Gastrocnemius medialis (tissue), 4 donors: ENCODE measurements around the gene PLA2G2D. TPM values are rescaled to one million over a fixed set of nuclear protein-coding genes. Genes with fewer than 3 reads are reported as not detected.

Source experiments
- ATAC-seq, 2 donors: fragments of 150-250 bp; one replicate each; pipeline ENCODE4 v1.9.1; 2016
- DNase-seq, 2 donors: peaks; one replicate each; pipeline ENCODE4 v3.0.0-alpha.2; 2019
- H3K27ac ChIP-seq, 4 donors: fragments of 200-600 bp; sonication (generic); 1 replicate in 1 of 4; 2 replicates in 3 of 4; pipeline ENCODE4 v1.5.1; 2016 to 2018; ENCODE audit warnings: mild to moderate bottlenecking in 2 of 4, moderate library complexity in 1 of 4
- H3K27me3 ChIP-seq, 3 donors: fragments of 200-600 bp; sonication (generic) in 2 of 3; 1 replicate in 1 of 3; 2 replicates in 2 of 3; pipeline versions ENCODE4 v1.5.1 to v1.6.0; 2016 to 2019; ENCODE audit warnings: mild to moderate bottlenecking in 1 of 3, moderate library complexity in 1 of 3
- H3K36me3 ChIP-seq, 2 donors: fragments of 200-600 bp; sonication (generic) in 1 of 2; one replicate each; pipeline ENCODE4 v1.5.1; 2017 to 2018
- H3K4me1 ChIP-seq, 2 donors: fragments of 200-600 bp; sonication (generic) in 1 of 2; one replicate each; pipeline ENCODE4 v1.5.1; 2016 to 2017; ENCODE audit warnings: mild to moderate bottlenecking in 2 of 2
- H3K4me3 ChIP-seq, 4 donors: fragments of 200-600 bp; sonication (generic) in 3 of 4; 1 replicate in 1 of 4; 2 replicates in 3 of 4; pipeline ENCODE4 v1.5.1; 2016 to 2019; ENCODE audit warnings: mild to moderate bottlenecking in 2 of 4
- H3K9me3 ChIP-seq, 3 donors: fragments of 200-600 bp; sonication (generic) in 2 of 3; 1 replicate in 1 of 3; 2 replicates in 2 of 3; pipeline ENCODE4 v1.5.1; 2016 to 2019
- CTCF ChIP-seq, 5 experiments: fragments of 450-650 bp in 3 of 5; fragments of 200-600 bp in 2 of 5; sonication (generic) in 2 of 5; IDR thresholded peaks in 4 of 5; conservative IDR thresholded peaks in 1 of 5; 1 replicate in 4 of 5; 2 replicates in 1 of 5; pipeline ENCODE4 v1.5.1; 2016 to 2019; ENCODE audit warnings: antibody characterized with exemption in 5 of 5, mild to moderate bottlenecking in 3 of 5, moderate library complexity in 3 of 5
- POLR2A ChIP-seq, 2 donors: fragments of 450-650 bp; IDR thresholded peaks; one replicate each; pipeline ENCODE4 v1.6.1; 2017; ENCODE audit warnings: antibody characterized with exemption in 2 of 2, mild to moderate bottlenecking in 2 of 2, moderate library complexity in 2 of 2
- in situ Hi-C, 4 donors: fragments of 200-750 bp; cut with MboI; loops; one replicate each; pipeline versions ENCODE4 v1.15.0 to v1.8.0; 2017; ENCODE audit warnings: low sequenced_read_pairs in 4 of 4
- intact Hi-C: fragments of 100-400 bp; cut with DNase I; formaldehyde crosslinking; loops from one replicate; pipeline ENCODE4 v1.15.1; 2023; ENCODE audit warnings: low total_unique reads
- total RNA-seq, 4 donors: library from RNA; depleted of rRNA; stranded (reverse); fragments of >200 nt; gene quantifications; one replicate each; pipeline versions ENCODE4 v1.1.0 to v1.2.3, GENCODE V29; 2016

Gene PLA2G2D
- total RNA-seq, 4 donors from 2014 or later: not detected

GRCh38 chr1:20093303-20093702 is 26.0 kb downstream of the PLA2G2D start:
- DNase-seq (no peak), ATAC-seq (no peak)
- intact Hi-C loops (no loop called here), in situ Hi-C loops (no loop called here)
- no peaks in the 10 kb centered on the region for H3K4me1 ChIP-seq
- peak overlapping the region; percentile 26 to 59 (median 46) for H3K27ac ChIP-seq
- H3K9me3 ChIP-seq: no peaks in the 10 kb centered on the region
- no peak for TF ChIP-seq CTCF (IDR thresholded peaks at IDR 0.05 in 4 of 5, conservative IDR thresholded peaks at IDR 0.05 in 1 of 5)
- no peak for TF ChIP-seq POLR2A (IDR thresholded peaks at IDR 0.05)
- H3K4me3 ChIP-seq: no peak overlapping the region
- H3K36me3 ChIP-seq: no peaks in the 10 kb centered on the region
- H3K27me3 ChIP-seq: no peaks in the 10 kb centered on the region

- intact Hi-C loops (no loop called here), in situ Hi-C loops (no loop called here)
- H3K9me3 ChIP-seq: no peaks in the 10 kb centered on the region
- H3K27ac ChIP-seq: no peak overlapping the region
- no peaks in the 10 kb centered on the region for H3K27me3 ChIP-seq
- no peak for TF ChIP-seq POLR2A (IDR thresholded peaks at IDR 0.05)
- TF ChIP-seq CTCF (IDR thresholded peaks at IDR 0.05 in 4 of 5, conservative IDR thresholded peaks at IDR 0.05 in 1 of 5): no peak
- no peak for DNase-seq
- H3K36me3 ChIP-seq: no peaks in the 10 kb centered on the region
- no peak for ATAC-seq
- H3K4me1 ChIP-seq: no peaks in the 10 kb centered on the region
- H3K4me3 ChIP-seq: no peak overlapping the region
Observed at GRCh38 chr1:20090641-20091040, 28.7 kb downstream of the PLA2G2D start.

GRCh38 chr1:20090119-20090518 is 29.2 kb downstream of the PLA2G2D start:
- Histone ChIP-seq H3K4me1 (no peaks in the 10 kb centered on the region), H3K36me3 (no peaks in the 10 kb centered on the region), H3K27me3 (no peaks in the 10 kb centered on the region), H3K9me3 (no peaks in the 10 kb centered on the region), H3K27ac (no peak overlapping the region), H3K4me3 (no peak overlapping the region)
- in situ Hi-C loops (no loop called here), intact Hi-C loops (no loop called here)
- TF ChIP-seq CTCF (IDR thresholded peaks at IDR 0.05 in 4 of 5, conservative IDR thresholded peaks at IDR 0.05 in 1 of 5): no peak
- TF ChIP-seq POLR2A (IDR thresholded peaks at IDR 0.05): no peak
- ATAC-seq: no peak
- DNase-seq: no peak

- Histone ChIP-seq H3K4me1 (no peaks in the 10 kb centered on the region), H3K27ac (no peak overlapping the region), H3K27me3 (no peaks in the 10 kb centered on the region), H3K36me3 (no peaks in the 10 kb centered on the region), H3K9me3 (no peaks in the 10 kb centered on the region), H3K4me3 (no peak overlapping the region)
- DNase-seq (no peak), ATAC-seq (no peak)
- intact Hi-C loops: no loop called here
- TF ChIP-seq POLR2A (IDR thresholded peaks at IDR 0.05) (no peak), CTCF (IDR thresholded peaks at IDR 0.05 in 4 of 5, conservative IDR thresholded peaks at IDR 0.05 in 1 of 5) (no peak)
- in situ Hi-C loops: no loop called here
Observed at GRCh38 chr1:20089328-20090077, 29.8 kb downstream of the PLA2G2D start.

GRCh38 chr1:20087668-20088067 is 31.7 kb downstream of the PLA2G2D start:
- no peak for ATAC-seq

More at GRCh38 chr1:20087668-20088067, 31.7 kb downstream of the PLA2G2D start:
- in situ Hi-C loops: no loop called here
- intact Hi-C loops: no loop called here
- no peak for DNase-seq
- H3K27me3 ChIP-seq: no peaks in the 10 kb centered on the region
- no peak overlapping the region for H3K4me3 ChIP-seq
- no peaks in the 10 kb centered on the region for H3K9me3 ChIP-seq
- no peak overlapping the region for H3K27ac ChIP-seq
- TF ChIP-seq POLR2A (IDR thresholded peaks at IDR 0.05): no peak
- TF ChIP-seq CTCF (IDR thresholded peaks at IDR 0.05 in 4 of 5, conservative IDR thresholded peaks at IDR 0.05 in 1 of 5): no peak
- no peaks in the 10 kb centered on the region for H3K36me3 ChIP-seq
- H3K4me1 ChIP-seq: no peaks in the 10 kb centered on the region
